NCI-H526 treated with DMSO at 0.1 percent for 48 hours (cell line): Measurements from ENCODE around the gene SMCO4.

Experiments used
- DNase-seq: peaks from one replicate; lab custom pipeline; 2025; lab: John Stamatoyannopoulos, UW

Gene SMCO4

GRCh38 chr11:93528757-93529645 is 14.2 kb downstream of the SMCO4 start:
- no peak for DNase-seq

GRCh38 chr11:93528252-93528651 is 14.9 kb downstream of the SMCO4 start:
- DNase-seq = no peak

- no peak for DNase-seq
These were observed 16.3 kb downstream of the SMCO4 start for GRCh38 chr11:93526641-93527583.

DNA sequence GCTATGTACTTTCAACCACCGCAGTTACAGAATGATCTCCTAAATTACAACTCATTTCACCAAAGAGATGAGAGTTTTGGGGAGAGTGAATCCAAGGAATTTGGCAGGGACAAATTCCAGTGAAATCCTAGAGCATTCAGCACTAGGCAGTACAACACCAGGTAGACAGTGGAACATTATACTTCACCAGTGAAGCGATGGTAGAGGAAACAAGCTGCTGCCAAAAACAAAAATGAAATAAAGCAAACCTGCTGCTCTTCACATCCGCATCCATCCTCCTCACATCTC is 16.9 kb downstream of the SMCO4 start:
- DNase-seq = no peak

DNA sequence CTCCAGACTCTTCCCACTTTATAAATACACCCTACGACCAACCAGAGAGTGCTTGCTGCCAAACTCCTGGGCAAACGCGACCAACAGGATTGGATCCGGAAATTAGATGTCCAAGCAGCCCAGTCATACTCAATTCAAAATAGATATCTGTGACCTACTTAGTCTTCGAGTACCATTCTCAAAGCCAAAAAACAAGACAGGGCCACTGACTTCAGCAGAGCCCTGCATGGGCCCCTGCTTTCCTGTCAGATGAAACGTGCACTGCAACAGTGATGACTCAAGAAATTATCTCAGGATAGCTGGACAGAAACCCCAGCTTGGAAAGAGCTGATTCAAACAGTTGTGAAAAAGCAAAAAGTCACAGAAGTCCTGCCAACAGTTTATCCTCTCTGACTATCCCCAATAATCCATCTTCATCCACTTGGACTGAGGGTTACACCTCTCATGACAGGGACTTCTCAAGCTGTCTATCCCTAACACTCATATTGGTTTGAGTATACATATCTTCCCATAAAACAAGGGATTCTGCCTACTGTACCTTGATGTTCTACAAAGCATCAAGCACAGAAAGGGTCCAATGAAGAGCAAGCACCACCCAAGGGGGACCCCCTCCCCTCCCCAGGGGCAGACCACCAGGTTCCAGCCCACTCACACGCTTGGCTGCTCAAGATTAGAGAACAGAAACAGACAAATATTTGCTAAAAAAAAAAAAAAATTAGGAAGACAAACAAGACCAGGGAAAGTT is 17.4 kb downstream of the SMCO4 start:
- no peak for DNase-seq

DNA sequence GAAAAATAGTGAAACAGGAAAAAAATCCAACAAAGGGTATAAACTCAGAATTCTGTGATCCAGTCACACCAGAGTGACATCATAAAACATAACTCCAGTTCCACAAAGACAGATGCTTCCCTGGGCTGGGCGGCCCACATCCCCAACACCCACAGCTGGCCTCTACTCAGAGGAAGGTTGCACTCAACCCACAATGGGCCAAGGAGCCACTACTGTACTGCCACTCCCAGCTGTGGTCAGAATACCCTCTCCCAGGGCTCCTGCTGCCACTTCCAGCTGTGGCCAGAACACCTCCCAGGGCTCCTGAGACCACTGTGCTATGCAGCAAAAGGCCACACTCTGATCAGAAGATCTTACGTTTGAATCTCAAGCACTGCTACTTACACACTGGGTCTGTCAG is 18.3 kb downstream of the SMCO4 start:
- no peak for DNase-seq

DNA sequence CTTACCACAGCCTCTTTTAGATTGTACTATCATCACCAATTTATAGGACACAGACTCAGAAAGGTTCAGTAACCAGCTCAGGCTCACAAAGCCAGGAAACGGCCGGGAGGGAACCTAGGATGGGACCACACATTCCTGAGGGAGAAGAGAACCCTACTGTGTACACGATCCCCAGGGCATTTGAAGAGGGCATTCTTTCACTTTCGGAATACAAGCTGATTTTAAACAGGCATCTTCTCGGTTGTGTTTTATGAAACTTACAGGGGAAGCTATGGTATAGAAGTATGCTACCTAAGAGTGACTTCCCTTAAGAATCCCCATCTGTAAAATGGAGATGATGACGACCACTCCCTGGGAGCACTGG is 19.0 kb downstream of the SMCO4 start:
- no peak for DNase-seq

DNA sequence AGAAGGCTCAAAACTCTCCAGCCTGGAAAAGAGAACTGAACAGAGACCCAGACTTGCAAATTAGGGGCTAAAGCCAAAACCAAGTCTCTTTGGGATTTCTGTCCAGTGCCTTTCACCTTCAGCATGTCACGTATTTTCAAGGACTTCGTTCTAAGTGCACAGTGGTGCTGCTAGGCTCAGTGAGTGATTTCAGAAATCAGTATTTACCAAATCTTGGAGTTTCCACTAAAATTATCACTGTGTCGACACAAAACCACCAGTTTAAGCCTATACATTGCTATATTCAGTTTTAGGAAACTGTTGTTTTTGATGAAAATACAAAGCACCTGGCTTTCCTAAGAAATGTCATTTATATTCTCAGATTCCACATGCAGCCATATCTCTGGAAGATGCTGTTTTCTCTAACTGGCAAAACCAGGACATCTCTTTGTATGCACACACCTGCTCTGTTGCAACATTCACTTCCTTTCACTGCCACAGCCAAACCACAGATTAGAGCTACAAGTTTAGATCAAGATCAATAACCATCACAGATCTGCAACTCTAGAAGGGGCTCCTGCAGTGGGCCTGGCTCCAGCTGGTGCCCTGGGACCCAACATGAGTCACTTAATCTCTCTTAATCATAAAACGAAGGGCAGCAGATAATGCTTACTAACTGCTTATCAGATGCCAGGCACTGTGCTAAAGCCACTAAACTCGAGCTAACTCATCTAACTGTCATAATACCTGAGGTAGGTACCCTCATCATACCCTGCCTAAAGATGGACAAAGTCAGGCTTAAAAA is 22.3 kb downstream of the SMCO4 start:
- no peak for DNase-seq

- no peak for DNase-seq
These were observed 24.0 kb downstream of the SMCO4 start for GRCh38 chr11:93519179-93519578.

DNA sequence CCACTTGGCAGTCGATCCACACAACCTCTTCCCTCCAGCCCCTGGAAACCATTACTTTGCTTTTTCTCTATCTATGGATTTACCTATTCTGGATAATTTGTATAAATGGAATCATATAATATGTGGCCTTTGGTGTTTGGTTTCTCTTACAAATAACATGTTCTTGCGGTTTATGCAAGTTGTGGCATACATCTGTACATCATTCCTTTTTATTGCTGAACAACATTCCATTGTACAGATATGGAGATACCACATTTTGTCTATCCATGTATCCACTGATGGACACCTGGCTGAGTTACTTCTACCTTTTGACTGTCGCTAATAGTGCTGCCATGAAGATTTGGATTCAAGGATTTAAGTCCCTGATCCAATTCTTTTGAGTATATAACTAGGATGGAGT is 25.1 kb downstream of the SMCO4 start:
- no peak for DNase-seq

DNA sequence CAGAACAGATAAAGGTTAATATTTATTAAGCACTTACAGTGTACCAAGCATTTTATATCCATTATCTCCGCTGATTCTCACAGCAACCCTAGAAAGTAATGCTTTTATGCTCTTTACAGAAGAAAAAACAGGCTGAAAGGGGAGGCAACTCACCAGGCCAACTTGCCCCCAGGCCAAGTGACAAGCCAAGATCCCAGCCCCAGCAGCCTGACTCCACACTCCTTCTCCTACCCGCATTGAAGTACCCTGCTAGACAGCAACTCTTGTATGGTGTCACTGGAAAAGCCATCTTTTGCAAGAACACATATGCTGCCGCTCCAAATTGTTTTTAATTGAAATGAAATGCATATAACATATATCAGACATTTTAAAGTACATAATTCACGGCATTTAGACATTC is 25.6 kb downstream of the SMCO4 start:
- no peak for DNase-seq

DNA sequence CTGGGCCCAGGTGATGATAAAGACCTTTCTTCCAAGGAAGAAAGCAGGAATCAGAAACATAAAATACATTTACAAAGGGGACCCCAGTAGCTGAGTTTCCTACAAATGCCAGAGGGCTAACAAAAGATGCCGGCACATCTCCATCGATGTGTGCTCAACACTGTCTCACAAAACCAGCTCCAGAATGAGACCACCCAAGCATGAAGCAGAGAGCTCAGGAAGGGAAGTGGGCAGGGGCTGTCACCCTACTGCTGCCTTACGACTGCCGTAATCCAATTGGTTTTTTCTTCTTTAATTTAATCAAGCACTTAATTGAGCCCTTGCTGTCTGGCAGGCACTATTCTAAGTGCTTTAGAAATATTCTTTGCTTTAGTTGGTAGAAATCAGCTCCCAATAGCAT is 26.1 kb downstream of the SMCO4 start:
- DNase-seq = no peak

- no peak for DNase-seq
These were observed 27.7 kb downstream of the SMCO4 start for GRCh38 chr11:93515441-93516025.

GRCh38 chr11:93514712-93515111 is 28.5 kb downstream of the SMCO4 start:
- no peak for DNase-seq

DNA sequence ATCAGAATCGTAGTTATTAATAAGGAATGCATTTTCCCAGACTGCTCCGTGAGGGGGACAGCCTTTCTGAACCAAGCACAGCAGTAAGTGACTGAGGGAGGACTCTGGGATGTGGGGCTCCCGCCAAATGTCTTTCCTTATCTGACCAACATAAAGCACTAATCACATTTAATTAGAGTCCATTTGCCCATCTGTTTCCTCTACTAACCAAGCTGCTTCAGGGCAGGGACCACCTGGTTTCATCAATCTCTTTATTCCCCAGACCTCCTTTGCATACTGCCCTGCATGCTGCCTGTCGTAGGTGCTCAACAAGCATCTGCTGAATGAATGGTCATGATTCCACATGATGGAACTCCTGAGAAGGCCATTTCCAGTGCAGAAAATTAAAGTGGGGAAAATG is 29.4 kb downstream of the SMCO4 start:
- DNase-seq = no peak

- DNase-seq = no peak
These were observed 30.1 kb downstream of the SMCO4 start for GRCh38 chr11:93512949-93513667.

GRCh38 chr11:93512073-93512475 is 31.1 kb downstream of the SMCO4 start:
- DNase-seq = no peak

- DNase-seq = no peak
These were observed 32.9 kb downstream of the SMCO4 start for GRCh38 chr11:93510196-93510873.

- DNase-seq = no peak
These were observed 35.7 kb downstream of the SMCO4 start for GRCh38 chr11:93507517-93507916.

DNA sequence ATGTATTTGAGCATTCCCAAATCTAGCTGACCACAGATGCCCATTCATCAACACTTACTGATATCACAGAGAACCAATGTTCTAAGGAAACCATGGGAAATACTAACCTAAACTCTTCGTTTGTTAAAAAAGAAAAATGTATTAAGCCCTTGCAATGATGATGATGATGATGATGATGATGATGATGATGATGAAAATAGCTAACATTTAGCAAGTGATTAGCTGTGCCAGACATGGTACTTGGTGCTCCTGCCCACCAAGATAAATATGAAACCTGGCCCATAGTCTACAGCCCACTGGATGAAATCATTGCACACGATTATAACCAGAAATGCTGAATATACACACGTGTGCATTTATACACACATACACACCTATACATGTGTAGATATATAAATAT is 37.5 kb downstream of the SMCO4 start:
- DNase-seq = no peak
